Daoy (cell line): ENCODE results near the gene NOTCH2. TPM values are rescaled to one million over a fixed set of nuclear protein-coding genes. Genes with fewer than 3 reads are reported as not detected.
"Not testable (repeated sequence)": the region's sequence is repeated elsewhere in the genome, so short reads cannot be mapped to it uniquely, and the experiment has no call there.

Experiments
- DNase-seq: peaks from one replicate; pipeline ENCODE4 v3.0.0-alpha.2; 2015; ENCODE audit warnings: low read depth
- total RNA-seq: library from RNA; depleted of rRNA; stranded (reverse); fragments of >200 nt; shearing (Covaris generic); gene quantifications from 2 replicates; pipeline ENCODE4 v1.2.3, GENCODE V29; 2014

NOTCH2 gene
- total RNA-seq, 1 experiment from 2014 or later, result 97.1 TPM

- not testable (repeated sequence) for DNase-seq
These were observed 787 bp downstream of the NOTCH2 start for GRCh38 chr1:120068683-120069066.

- DNase-seq, result not testable (repeated sequence)
These were observed 21.3 kb downstream of the NOTCH2 start for GRCh38 chr1:120048208-120048607.

- not testable (repeated sequence) for DNase-seq
These were observed 27.7 kb downstream of the NOTCH2 start for GRCh38 chr1:120041771-120042170.

GRCh38 chr1:120032253-120032652 is 37.2 kb downstream of the NOTCH2 start:
- DNase-seq, result not testable (repeated sequence)

GRCh38 chr1:120023791-120024190 is 45.7 kb downstream of the NOTCH2 start:
- DNase-seq, result not testable (repeated sequence)

GRCh38 chr1:120014978-120015377 is 54.5 kb downstream of the NOTCH2 start:
- DNase-seq, result not testable (repeated sequence)

- not testable (repeated sequence) for DNase-seq
These were observed 61.1 kb downstream of the NOTCH2 start for GRCh38 chr1:120008320-120008719.

GRCh38 chr1:120007850-120008249 is 61.6 kb downstream of the NOTCH2 start:
- not testable (repeated sequence) for DNase-seq

GRCh38 chr1:120001035-120001434 is 68.4 kb downstream of the NOTCH2 start:
- not testable (repeated sequence) for DNase-seq

GRCh38 chr1:119996731-119997312 is 72.6 kb downstream of the NOTCH2 start:
- DNase-seq, result not testable (repeated sequence)

GRCh38 chr1:119995975-119996374 is 73.5 kb downstream of the NOTCH2 start:
- DNase-seq, result not testable (repeated sequence)

- no peak for DNase-seq
These were observed 81.0 kb downstream of the NOTCH2 start for GRCh38 chr1:119988306-119989062.

- DNase-seq, result no peak
These were observed 81.8 kb downstream of the NOTCH2 start for GRCh38 chr1:119987686-119988085.

GRCh38 chr1:119987112-119987511 is 82.3 kb downstream of the NOTCH2 start:
- DNase-seq, result peak; percentile 92

- DNase-seq, result no peak
These were observed 83.4 kb downstream of the NOTCH2 start for GRCh38 chr1:119986007-119986497.

- no peak for DNase-seq
These were observed 84.7 kb downstream of the NOTCH2 start for GRCh38 chr1:119984771-119985170.

- peak; percentile 82 for DNase-seq
These were observed 87.3 kb downstream of the NOTCH2 start for GRCh38 chr1:119981986-119982815.

GRCh38 chr1:119981496-119981895 is 88.0 kb downstream of the NOTCH2 start:
- DNase-seq, result peak; percentile 21

- peak; percentile 9 for DNase-seq
These were observed 91.4 kb downstream of the NOTCH2 start for GRCh38 chr1:119978018-119978505.

- not testable (repeated sequence) for DNase-seq
These were observed 92.2 kb downstream of the NOTCH2 start for GRCh38 chr1:119977113-119977736.

GRCh38 chr1:119975582-119976254 is 93.7 kb downstream of the NOTCH2 start:
- not testable (repeated sequence) for DNase-seq
